H1 (cell line): Measurements from ENCODE around the gene CDH11. TPM values are rescaled to one million over a fixed set of nuclear protein-coding genes. Genes with fewer than 3 reads are reported as not detected.

Experiments
- CTCF ChIA-PET: fragments of 300-600 bp; sonication (Branson Sonifier 250); formaldehyde crosslinking; loops from one replicate; lab custom pipeline; 2021; ENCODE audit not compliant: partially characterized antibody; lab: Charles Lee
- POLR2A ChIA-PET: fragments of 300-600 bp; sonication (Branson Sonifier 250); formaldehyde crosslinking; loops from one replicate; lab custom pipeline; 2021; ENCODE audit warnings: inconsistent platforms; ENCODE audit not compliant: partially characterized antibody; lab: Charles Lee
- DNase-seq, 2 experiments: peaks; one replicate each; pipeline versions ENCODE4 v3.0.0 to v3.0.0-alpha.2; 2010 to 2022; ENCODE audit warnings: low spot score in 2 of 2, low read depth in 1 of 2, mixed read lengths in 1 of 2
- FAIRE-seq: peaks from 2 replicates; lab custom pipeline; 2011; peaks lifted over from hg19 to GRCh38; lab: Jason Lieb, UNC
- H2AFZ ChIP-seq: 2 replicates; pipeline ENCODE4 v1.8.1; 2012; ENCODE audit warnings: low read length, inconsistent platforms
- H2AK5ac ChIP-seq: 2 replicates; pipeline ENCODE4 v1.6.1; 2013; ENCODE audit warnings: low read depth, low read length
- H2BK120ac ChIP-seq: replicated peaks from 2 replicates; pipeline ENCODE3; 2013; ENCODE audit warnings: low read depth, low read length, inconsistent platforms
- H2BK12ac ChIP-seq: 2 replicates; pipeline ENCODE4 v1.6.1; 2013; ENCODE audit warnings: low read depth, low read length
- H2BK15ac ChIP-seq: 2 replicates; pipeline ENCODE4 v1.6.1; 2013; ENCODE audit warnings: low read length
- H2BK20ac ChIP-seq: 2 replicates; pipeline ENCODE4 v1.6.1; 2013; ENCODE audit warnings: low read length
- H2BK5ac ChIP-seq: 2 replicates; pipeline ENCODE4 v1.6.1; 2013; ENCODE audit warnings: low read depth, low read length
- H3K14ac ChIP-seq: 2 replicates; pipeline ENCODE4 v1.6.1; 2013; ENCODE audit warnings: inconsistent platforms; ENCODE audit not compliant: insufficient read length
- H3K18ac ChIP-seq: 2 replicates; pipeline ENCODE4 v1.6.1; 2013; ENCODE audit warnings: low read length; ENCODE audit errors: extremely low read depth
- H3K23ac ChIP-seq: 2 replicates; pipeline ENCODE4 v1.6.1; 2013; ENCODE audit warnings: inconsistent platforms; ENCODE audit not compliant: insufficient read length
- H3K23me2 ChIP-seq: 2 replicates; pipeline ENCODE4 v1.6.1; 2013; ENCODE audit warnings: low read depth, low read length
- H3K27ac ChIP-seq: 2 replicates; pipeline ENCODE4 v1.6.1; 2011; ENCODE audit warnings: low read depth, low read length, inconsistent platforms
- H3K27me3 ChIP-seq, 4 experiments: replicated peaks in 1 of 4; 1 replicate in 1 of 4; 2 replicates in 3 of 4; pipeline versions ENCODE4 v1.6.1 to v1.8.1; 2011 to 2013; ENCODE audit warnings: low read length in 3 of 4, mild to moderate bottlenecking in 3 of 4, inconsistent platforms in 2 of 4, mixed read lengths in 2 of 4, moderate library complexity in 1 of 4; ENCODE audit not compliant: control insufficient read depth in 3 of 4, insufficient read depth in 3 of 4; ENCODE audit errors: extremely low read depth in 1 of 4
- H3K36me3 ChIP-seq, 4 experiments: 2 replicates each; pipeline versions ENCODE4 v1.6.1 to v1.8.1; 2011 to 2013; ENCODE audit warnings: mild to moderate bottlenecking in 4 of 4, low read length in 3 of 4, moderate library complexity in 2 of 4, control low read depth in 1 of 4, inconsistent platforms in 1 of 4; ENCODE audit not compliant: insufficient read depth in 4 of 4, control insufficient read depth in 2 of 4
- H3K4ac ChIP-seq: replicated peaks from 2 replicates; pipeline ENCODE3; 2013; ENCODE audit warnings: low read length, low read depth, mixed read lengths, inconsistent platforms; ENCODE audit not compliant: insufficient read length
- H3K4me1 ChIP-seq, 4 experiments: replicated peaks in 1 of 4; 1 replicate in 1 of 4; 2 replicates in 3 of 4; pipeline versions ENCODE4 v1.6.1 to v1.8.1; 2011 to 2013; ENCODE audit warnings: low read length in 3 of 4, inconsistent platforms in 2 of 4, mixed read lengths in 1 of 4; ENCODE audit not compliant: insufficient read depth in 4 of 4, control insufficient read depth in 3 of 4
- H3K4me2 ChIP-seq, 2 experiments: 2 replicates each; pipeline versions ENCODE4 v1.6.1 to v1.8.1; 2011 to 2013; ENCODE audit warnings: low read depth in 2 of 2, low read length in 2 of 2, control low read depth in 1 of 2, inconsistent platforms in 1 of 2, mild to moderate bottlenecking in 1 of 2; ENCODE audit not compliant: insufficient read depth in 1 of 2
- H3K4me3 ChIP-seq, 4 experiments: fragments of 200-600, 300-600 bp in 1 of 4; sonication (generic), shearing (Covaris generic), sonication (Bioruptor Twin) in 1 of 4; 2 replicates each; pipeline versions ENCODE4 v1.5.1 to v1.8.1; 2011 to 2016; ENCODE audit warnings: low read length in 4 of 4, low read depth in 3 of 4, control low read depth in 2 of 4, inconsistent platforms in 2 of 4, mild to moderate bottlenecking in 2 of 4, mixed read lengths in 1 of 4, moderate library complexity in 1 of 4; ENCODE audit not compliant: insufficient read depth in 2 of 4; ENCODE audit errors: extremely low read depth in 1 of 4
- H3K56ac ChIP-seq: replicated peaks from 2 replicates; pipeline ENCODE3; 2013; ENCODE audit warnings: low read depth, mild to moderate bottlenecking, mixed read lengths, low read length, inconsistent platforms; ENCODE audit not compliant: insufficient read length
- H3K79me1 ChIP-seq: 2 replicates; pipeline ENCODE4 v1.6.1; 2013; ENCODE audit warnings: low read depth, low read length, control low read depth
- H3K79me2 ChIP-seq, 2 experiments: 2 replicates each; pipeline versions ENCODE4 v1.6.1 to v1.8.1; 2012 to 2013; ENCODE audit warnings: low read length in 2 of 2, mild to moderate bottlenecking in 2 of 2, inconsistent platforms in 1 of 2; ENCODE audit not compliant: insufficient read depth in 2 of 2, control insufficient read depth in 1 of 2
- H3K9ac ChIP-seq, 4 experiments: replicated peaks in 1 of 4; 1 replicate in 1 of 4; 2 replicates in 3 of 4; pipeline versions ENCODE4 v1.6.1 to v1.8.1; 2011 to 2013; ENCODE audit warnings: low read depth in 3 of 4, low read length in 3 of 4, control low read depth in 2 of 4, mild to moderate bottlenecking in 2 of 4, moderate library complexity in 2 of 4, inconsistent platforms in 1 of 4; ENCODE audit errors: extremely low read depth in 1 of 4
- H3K9me3 ChIP-seq, 2 experiments: 2 replicates each; pipeline versions ENCODE4 v1.6.1 to v1.8.1; 2012 to 2013; ENCODE audit warnings: mild to moderate bottlenecking in 2 of 2, moderate library complexity in 2 of 2, control low read depth in 1 of 2, inconsistent platforms in 1 of 2, low read depth in 1 of 2, low read length in 1 of 2, mixed read lengths in 1 of 2; ENCODE audit not compliant: insufficient read depth in 2 of 2
- H4K20me1 ChIP-seq, 2 experiments: replicated peaks in 1 of 2; 2 replicates each; pipeline versions ENCODE3 to v1.8.1; 2011 to 2013; ENCODE audit warnings: inconsistent platforms in 2 of 2, low read length in 2 of 2, mild to moderate bottlenecking in 1 of 2; ENCODE audit not compliant: insufficient read depth in 2 of 2, control insufficient read depth in 1 of 2
- H4K5ac ChIP-seq: 2 replicates; pipeline ENCODE4 v1.6.1; 2013; ENCODE audit warnings: low read length, low read depth, mixed read lengths, inconsistent platforms; ENCODE audit not compliant: insufficient read length
- H4K8ac ChIP-seq: 2 replicates; pipeline ENCODE4 v1.8.0; 2013; ENCODE audit warnings: mild to moderate bottlenecking, moderate library complexity, low read length, inconsistent platforms; ENCODE audit not compliant: insufficient read depth; ENCODE audit errors: extremely low read depth
- H4K91ac ChIP-seq: replicated peaks from 2 replicates; pipeline ENCODE3; 2013; ENCODE audit warnings: low read length, mixed read lengths, inconsistent platforms; ENCODE audit not compliant: insufficient read length
- ASH2L ChIP-seq: fragments of 200-600, 300-600 bp; sonication (generic); IDR thresholded peaks from one replicate; pipeline ENCODE4 v1.7.1; 2017; ENCODE audit warnings: low read length
- CHD2 ChIP-seq: IDR thresholded peaks from 2 replicates; pipeline ENCODE4 v1.6.1; 2012; ENCODE audit warnings: low read length, improper control_type of control experiment
- CREB1 ChIP-seq: IDR thresholded peaks from 2 replicates; pipeline ENCODE4 v1.6.1; 2012; ENCODE audit warnings: inconsistent platforms
- CTBP2 ChIP-seq: IDR thresholded peaks from 2 replicates; pipeline ENCODE4 v1.7.0; 2011; ENCODE audit warnings: borderline replicate concordance, mild to moderate bottlenecking, moderate library complexity, mixed read lengths, low read length; ENCODE audit not compliant: insufficient read depth, insufficient read length
- GABPA ChIP-seq: IDR thresholded peaks from 2 replicates; pipeline ENCODE4 v1.6.1; 2011; ENCODE audit warnings: mild to moderate bottlenecking, low read length, moderate library complexity, borderline replicate concordance; ENCODE audit not compliant: insufficient read depth
- GTF2F1 ChIP-seq: IDR thresholded peaks from 2 replicates; pipeline ENCODE4 v1.6.1; 2012; ENCODE audit warnings: low read depth, low read length, improper control_type of control experiment, borderline replicate concordance
- HDAC2 ChIP-seq, 2 experiments: fragments of 300-600 bp in 1 of 2; sonication (generic) in 1 of 2; IDR thresholded peaks; 2 replicates each; pipeline ENCODE4 v1.6.1; 2011 to 2012; ENCODE audit warnings: low read depth in 2 of 2, low read length in 2 of 2, mild to moderate bottlenecking in 2 of 2, moderate library complexity in 2 of 2, borderline replicate concordance in 1 of 2, inconsistent platforms in 1 of 2
- HDAC6 ChIP-seq: IDR thresholded peaks from one replicate; pipeline ENCODE4 v1.7.1; 2012; ENCODE audit warnings: low read depth, mild to moderate bottlenecking, inconsistent platforms, low read length, moderate library complexity
- RBBP5 ChIP-seq: IDR thresholded peaks from 2 replicates; pipeline ENCODE4 v1.7.1; 2012; ENCODE audit warnings: low read depth, mild to moderate bottlenecking, inconsistent platforms, low read length, moderate library complexity, borderline replicate concordance
- SAP30 ChIP-seq: fragments of 300-600 bp; sonication (generic); IDR thresholded peaks from 2 replicates; pipeline ENCODE4 v1.7.1; 2012; ENCODE audit warnings: low read length, moderate library complexity, mild to moderate bottlenecking, inconsistent platforms; ENCODE audit not compliant: insufficient read depth, insufficient replicate concordance
- SIX5 ChIP-seq: IDR thresholded peaks from 2 replicates; pipeline ENCODE4 v1.6.1; 2011; ENCODE audit warnings: mild to moderate bottlenecking, low read depth, low read length
- SRF ChIP-seq: IDR thresholded peaks from 2 replicates; pipeline ENCODE4 v1.6.1; 2011; ENCODE audit warnings: mild to moderate bottlenecking, low read depth, low read length, moderate library complexity
- TEAD4 ChIP-seq: IDR thresholded peaks from 2 replicates; pipeline ENCODE4 v1.6.1; 2012; ENCODE audit warnings: low read depth, low read length, inconsistent platforms, mixed read lengths
- WGBS, 2 experiments: shearing (Covaris generic) in 1 of 2; methylation state at CpG; one replicate each; pipeline versions ENCODE4 v1.1.6 to v1.1.7; 2013 to 2015; ENCODE audit warnings: low lambda C conversion rate in 2 of 2, mixed read lengths in 2 of 2, inconsistent platforms in 1 of 2, low coverage in 1 of 2, missing lambda C conversion rate in 1 of 2; ENCODE audit not compliant: insufficient replicate concordance in 2 of 2, insufficient coverage in 1 of 2, insufficient read length in 1 of 2; ENCODE audit errors: extremely low coverage in 1 of 2, missing lambda C conversion rate in 1 of 2; 5-methylcytosine and 5-hydroxymethylcytosine counted together
- polyA plus RNA-seq, 7 experiments: library from polyadenylated mRNA; depleted of rRNA in 3 of 7; stranded (reverse) in 5 of 7; unstranded in 2 of 7; fragments of >200 nt in 5 of 7; fragments of 200-250 nt in 2 of 7; gene quantifications; 1 replicate in 5 of 7; 2 replicates in 1 of 7; 4 replicates in 1 of 7; pipeline versions ENCODE4 v1.2.1 to v1.2.3, GENCODE V29; 2011 to 2013; ENCODE audit warnings: missing spikeins in 2 of 7, mixed read lengths in 2 of 7
- total RNA-seq: library from RNA; stranded (reverse); fragmentation: NEBNext Ultra II Directional; extraction: Animal tissue kit (Norgen Biotek cat#: 25700); gene quantifications from 2 replicates; pipeline ENCODE4 v1.2.1, GENCODE V29; 2021

Gene CDH11
- total and polyA plus RNA-seq, 2 of the 8 experiments (the other 6 are each of a cell fraction or from before 2014, with no cell fraction given), result 3.3 to 8.4 TPM

GRCh38 chr16:65097296-65097695, 24.6 kb downstream of the CDH11 start:
- no peak overlapping the region for H2BK15ac ChIP-seq
- no peak overlapping the region for H2AK5ac ChIP-seq
- FAIRE-seq (no peak), DNase-seq (no peak)
- H3K4ac ChIP-seq, result no peak overlapping the region
- no peaks in the 10 kb centered on the region for H3K23me2 ChIP-seq
- no peak overlapping the region for H2BK12ac ChIP-seq
- no peak overlapping the region for H2AFZ ChIP-seq
- no peak overlapping the region for H3K4me2 ChIP-seq
- no peaks in the 10 kb centered on the region for H3K36me3 ChIP-seq
- H2BK120ac ChIP-seq, result no peak overlapping the region
- no peak overlapping the region for H3K14ac ChIP-seq
- H3K27me3 ChIP-seq, result no peaks in the 10 kb centered on the region
- H3K4me1 ChIP-seq, result no peaks in the 10 kb centered on the region
- no peak overlapping the region for H4K5ac ChIP-seq
- no peak overlapping the region for H3K4me3 ChIP-seq
- H3K9ac ChIP-seq, result no peak overlapping the region
- H3K9me3 ChIP-seq, result no peaks in the 10 kb centered on the region
- H2BK20ac ChIP-seq, result no peak overlapping the region
- H3K79me1 ChIP-seq, result no peaks in the 10 kb centered on the region; the same call in 1 of the 2 replicates
- H3K56ac ChIP-seq, result no peak overlapping the region
- CTCF ChIA-PET, result interaction anchor here (1.3 to 1.4 kb wide), 2 partner anchors 9 to 24 kb away, joined by 4 read pairs; partner anchors contain the start of gene CDH11
- no peak overlapping the region for H3K18ac ChIP-seq
- WGBS, 2 experiments, result 86% methylated on average over 4 of the region's 4 CpGs; no CpG with 5 or more reads in 1 of the 2 experiments
- POLR2A ChIA-PET, result no interaction called here
- H3K79me2 ChIP-seq, result no peaks in the 10 kb centered on the region
- no peaks in the 10 kb centered on the region for H4K20me1 ChIP-seq
- no peak overlapping the region for H4K91ac ChIP-seq
- no peak overlapping the region for H3K23ac ChIP-seq
- H3K27ac ChIP-seq, result no peak overlapping the region
- no peak overlapping the region for H4K8ac ChIP-seq
- H2BK5ac ChIP-seq, result no peak overlapping the region
- TF ChIP-seq CHD2 (no peak), GTF2F1 (no peak), SRF (no peak), ASH2L (no peak), HDAC2 (IDR thresholded peaks at IDR 0.05; ENCODE audit: borderline replicate concordance in 1 of 2, low read depth in 2 of 2, low read length in 2 of 2) (no peak), SIX5 (no peak), TEAD4 (no peak), HDAC6 (no peak), SAP30 (no peak), CREB1 (no peak), CTBP2 (no peak), GABPA (no peak), RBBP5 (no peak)
